IMR-90 (cell line): Measurements from ENCODE around the gene COQ2. TPM values are rescaled to one million over a fixed set of nuclear protein-coding genes. Genes with fewer than 3 reads are reported as not detected.

Source experiments
- ATAC-seq: fragments of 200-7000 bp; cut with Tn5 transposase; 2 replicates; pipeline ENCODE4 v1.9.1; 2020; ENCODE audit warnings: low read depth, mild to moderate bottlenecking, moderate library complexity
- BruUV-seq: library from RNA; stranded (reverse); fragments of 400-500 nt; replicated peaks from 2 replicates; lab custom pipeline; 2021; lab: Mats Ljungman, UMichigan
- CTCF ChIA-PET: fragments of 300-600 bp; formaldehyde crosslinking; extraction: SDS; loops from one replicate; lab custom pipeline; 2021; ENCODE audit warnings: antibody characterized with exemption; lab: Yijun Ruan, JAX
- POLR2A ChIA-PET: fragments of 300-600 bp; sonication (Branson Sonifier 250); formaldehyde crosslinking; loops from one replicate; lab custom pipeline; 2022; ENCODE audit warnings: antibody characterized with exemption; ENCODE audit not compliant: unreplicated experiment; lab: Charles Lee
- DNase-seq: peaks from one replicate; pipeline ENCODE4 v3.0.0; 2013
- H2AFZ ChIP-seq: replicated peaks from 2 replicates; pipeline ENCODE3; 2013; ENCODE audit warnings: low read length, mild to moderate bottlenecking; ENCODE audit not compliant: poor library complexity
- H2AK5ac ChIP-seq: 2 replicates; pipeline ENCODE4 v1.6.1; 2013; ENCODE audit warnings: low read depth, low read length, inconsistent platforms
- H2AK9ac ChIP-seq: replicated peaks from 2 replicates; pipeline ENCODE3; 2013; ENCODE audit warnings: mild to moderate bottlenecking, low read depth, low read length, moderate library complexity; ENCODE audit not compliant: poor library complexity
- H2BK120ac ChIP-seq: 2 replicates; pipeline ENCODE4 v1.6.1; 2013; ENCODE audit warnings: low read depth, low read length, inconsistent platforms
- H2BK15ac ChIP-seq: 3 replicates; pipeline ENCODE4 v1.6.1; 2013; ENCODE audit warnings: low read depth, low read length, inconsistent platforms
- H2BK20ac ChIP-seq: 2 replicates; pipeline ENCODE4 v1.6.1; 2013; ENCODE audit warnings: low read depth, mild to moderate bottlenecking, inconsistent platforms, low read length, moderate library complexity
- H2BK5ac ChIP-seq: 2 replicates; pipeline ENCODE4 v1.6.1; 2013; ENCODE audit warnings: mild to moderate bottlenecking, low read depth, low read length, inconsistent platforms; ENCODE audit not compliant: poor library complexity, severe bottlenecking
- H3K14ac ChIP-seq: replicated peaks from 2 replicates; pipeline ENCODE4 v1.6.1; 2013; ENCODE audit warnings: low read depth, low read length, inconsistent platforms
- H3K18ac ChIP-seq: 2 replicates; pipeline ENCODE4 v1.6.1; 2013; ENCODE audit warnings: low read depth, low read length, control low read depth
- H3K23ac ChIP-seq: 2 replicates; pipeline ENCODE4 v1.6.1; 2013; ENCODE audit warnings: low read depth, low read length, inconsistent platforms
- H3K27ac ChIP-seq: 2 replicates; pipeline ENCODE4 v1.5.1; 2013; ENCODE audit warnings: mild to moderate bottlenecking, control low read depth, low read length; ENCODE audit not compliant: insufficient read depth
- H3K27me3 ChIP-seq: 2 replicates; pipeline ENCODE4 v1.6.1; 2013; ENCODE audit warnings: low read length; ENCODE audit not compliant: control insufficient read depth, insufficient read depth
- H3K36me3 ChIP-seq: 2 replicates; pipeline ENCODE4 v1.6.1; 2013; ENCODE audit warnings: low read length, mixed read lengths; ENCODE audit not compliant: control insufficient read depth, insufficient read depth
- H3K4ac ChIP-seq: 2 replicates; pipeline ENCODE4 v1.6.1; 2013; ENCODE audit warnings: low read depth, low read length, inconsistent platforms
- H3K4me1 ChIP-seq: 2 replicates; pipeline ENCODE4 v1.6.1; 2013; ENCODE audit warnings: low read length, mixed read lengths; ENCODE audit not compliant: control insufficient read depth, insufficient read depth
- H3K4me2 ChIP-seq: 2 replicates; pipeline ENCODE4 v1.6.1; 2013; ENCODE audit warnings: low read depth, mild to moderate bottlenecking, control low read depth, low read length, moderate library complexity
- H3K4me3 ChIP-seq: 2 replicates; pipeline ENCODE4 v1.5.1; 2013; ENCODE audit warnings: low read depth, mild to moderate bottlenecking, control low read depth, low read length, moderate library complexity; ENCODE audit not compliant: insufficient read depth
- H3K56ac ChIP-seq: 2 replicates; pipeline ENCODE4 v1.6.1; 2013; ENCODE audit warnings: low read length, inconsistent platforms; ENCODE audit not compliant: insufficient read depth; ENCODE audit errors: extremely low read depth
- H3K79me1 ChIP-seq, 2 experiments: 2 replicates each; pipeline ENCODE4 v1.6.1; 2013; ENCODE audit warnings: low read length in 2 of 2, inconsistent platforms in 1 of 2, low read depth in 1 of 2
- H3K9ac ChIP-seq: 2 replicates; pipeline ENCODE4 v1.6.1; 2013; ENCODE audit warnings: low read depth, low read length, control low read depth
- H3K9me1 ChIP-seq: 2 replicates; pipeline ENCODE4 v1.6.1; 2013; ENCODE audit warnings: low read length, inconsistent platforms; ENCODE audit not compliant: insufficient read depth
- H3K9me3 ChIP-seq: 2 replicates; pipeline ENCODE4 v1.6.1; 2013; ENCODE audit warnings: low read length; ENCODE audit not compliant: control insufficient read depth, insufficient read depth
- H4K20me1 ChIP-seq: 2 replicates; pipeline ENCODE4 v1.6.1; 2013; ENCODE audit warnings: low read length, inconsistent platforms; ENCODE audit not compliant: insufficient read depth
- H4K5ac ChIP-seq: 2 replicates; pipeline ENCODE4 v1.6.1; 2013; ENCODE audit warnings: mild to moderate bottlenecking, low read depth, low read length, control low read depth
- H4K8ac ChIP-seq, 2 experiments: 2 replicates each; pipeline ENCODE4 v1.6.1; 2013; ENCODE audit warnings: low read depth in 2 of 2, low read length in 2 of 2, control low read depth in 1 of 2, inconsistent platforms in 1 of 2
- H4K91ac ChIP-seq: 2 replicates; pipeline ENCODE4 v1.6.1; 2013; ENCODE audit warnings: low read depth, low read length, inconsistent platforms; ENCODE audit not compliant: insufficient read depth
- BHLHE40 ChIP-seq: fragments of 150-350 bp; IDR thresholded peaks from 2 replicates; pipeline ENCODE4 v1.6.1; 2016; ENCODE audit warnings: mild to moderate bottlenecking, low read depth, low read length
- CEBPB ChIP-seq: IDR thresholded peaks from 2 replicates; pipeline ENCODE4 v1.6.1; 2012; ENCODE audit warnings: low read depth, low read length, improper control_type of control experiment
- CHD1 ChIP-seq: IDR thresholded peaks from 2 replicates; pipeline ENCODE4 v1.6.1; 2012; ENCODE audit warnings: low read depth, low read length, improper control_type of control experiment
- FOS ChIP-seq: fragments of 150-350 bp; IDR thresholded peaks from 2 replicates; pipeline ENCODE4 v1.6.1; 2016; ENCODE audit warnings: low read depth, low read length
- MAFK ChIP-seq: IDR thresholded peaks from 2 replicates; pipeline ENCODE4 v1.6.1; 2012; ENCODE audit warnings: low read depth, low read length, improper control_type of control experiment
- NFE2L2 ChIP-seq: fragments of 150-350 bp; IDR thresholded peaks from 2 replicates; pipeline ENCODE4 v1.6.1; 2016; ENCODE audit warnings: low read depth, mild to moderate bottlenecking, low read length
- POLR2A ChIP-seq: IDR thresholded peaks from 2 replicates; pipeline ENCODE4 v1.6.1; 2012; ENCODE audit warnings: mild to moderate bottlenecking, low read depth, low read length
- RAD21 ChIP-seq: IDR thresholded peaks from 2 replicates; pipeline ENCODE4 v1.6.1; 2012; ENCODE audit warnings: low read length, improper control_type of control experiment
- RFX5 ChIP-seq: IDR thresholded peaks from 2 replicates; pipeline ENCODE4 v1.8.0; 2012; ENCODE audit warnings: low read depth, mild to moderate bottlenecking, low read length, moderate library complexity
- SMC3 ChIP-seq: fragments of 150-350 bp; IDR thresholded peaks from 2 replicates; pipeline ENCODE4 v1.6.1; 2016; ENCODE audit warnings: low read depth, mild to moderate bottlenecking, antibody characterized with exemption, low read length, moderate library complexity
- WGBS, 2 experiments: methylation state at CpG; one replicate each; pipeline versions ENCODE4 v1.1.5 to v1.1.7; 2013; ENCODE audit warnings: missing lambda C conversion rate in 2 of 2; ENCODE audit not compliant: insufficient read length in 1 of 2; ENCODE audit errors: extremely low coverage in 2 of 2; 5-methylcytosine and 5-hydroxymethylcytosine counted together
- dilution Hi-C: fragments of 300-500 bp; cut with HindIII; formaldehyde crosslinking; loops from one replicate; pipeline ENCODE4 v1.14.3; 2018; ENCODE audit warnings: low sequenced_read_pairs; ENCODE audit not compliant: unreplicated experiment
- in situ Hi-C: fragments of 300-500 bp; cut with MboI; formaldehyde crosslinking; loops from 3 replicates; pipeline ENCODE4 v1.14.3; 2019; ENCODE audit warnings: low sequenced_read_pairs, inconsistent platforms, mixed read lengths
- intact Hi-C: fragments of 100-400 bp; cut with micrococcal nuclease; formaldehyde crosslinking; loops from 2 replicates; pipeline ENCODE4 v1.10.0; 2022
- polyA plus RNA-seq, 3 experiments: library from polyadenylated mRNA; depleted of rRNA; stranded (reverse); fragments of >200 nt; gene quantifications; 2 replicates each; pipeline ENCODE4 v1.2.3, GENCODE V29; 2012; ENCODE audit warnings: low replicate concordance in 1 of 3
- total RNA-seq: library from RNA; depleted of rRNA; stranded (reverse); fragments of >200 nt; gene quantifications from 2 replicates; pipeline ENCODE4 v1.2.3, GENCODE V29; 2012
- TF ChIP-seq, protein P1 (sequence below): fragments of 150-350 bp; IDR thresholded peaks from 2 replicates; pipeline ENCODE4 v1.6.1; 2016; ENCODE audit warnings: low read depth, mild to moderate bottlenecking, low read length, moderate library complexity, borderline replicate concordance
- TF ChIP-seq, protein P2 (sequence below): fragments of 150-350 bp; IDR thresholded peaks from 2 replicates; pipeline ENCODE4 v1.6.1; 2017; ENCODE audit warnings: mild to moderate bottlenecking, antibody characterized with exemption, low read length, low read depth

COQ2 gene
- total and polyA plus RNA-seq, 2 of the 4 experiments (the other 2 are of a cell fraction) = 7.3 to 7.4 TPM

DNA sequence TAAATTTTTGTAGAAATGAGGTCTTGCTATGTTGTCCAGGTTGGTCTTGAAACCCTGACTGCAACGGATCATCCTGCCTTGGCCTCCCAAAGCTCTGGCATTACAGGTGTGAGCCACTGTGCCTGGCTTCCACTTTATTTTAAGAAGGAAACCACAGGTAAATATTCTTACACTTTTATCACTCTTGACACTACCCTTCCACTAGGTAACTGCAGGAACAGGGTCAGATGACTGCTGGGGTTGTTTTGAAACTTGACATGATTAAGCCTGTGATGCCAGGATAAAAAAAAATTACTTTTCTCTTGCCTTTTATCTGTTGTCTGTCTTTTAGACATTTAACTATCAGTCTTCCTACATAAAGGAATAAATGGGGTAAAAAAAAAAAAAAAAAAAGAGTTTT lies 43.5 kb downstream of the COQ2 start:
- Histone ChIP-seq H3K18ac (no peak overlapping the region), H2AK9ac (no peak overlapping the region), H3K4ac (no peak overlapping the region), H3K9ac (no peak overlapping the region), H4K91ac (no peak overlapping the region), H4K5ac (no peak overlapping the region), H3K36me3 (no peaks in the 10 kb centered on the region), H2BK120ac (no peak overlapping the region), H3K4me3 (no peak overlapping the region), H3K4me1 (no peaks in the 10 kb centered on the region), H2BK5ac (no peak overlapping the region), H2BK15ac (no peak overlapping the region), H3K9me1 (no peaks in the 10 kb centered on the region; the same call in 1 of the 2 replicates), H4K20me1 (no peaks in the 10 kb centered on the region), H4K8ac (no peak overlapping the region), H3K79me1 (no peaks in the 10 kb centered on the region), H3K14ac (no peak overlapping the region), H2BK20ac (no peak overlapping the region), H3K56ac (no peak overlapping the region), H3K23ac (no peak overlapping the region), H3K27ac (no peak overlapping the region), H3K9me3 (no peaks in the 10 kb centered on the region), H2AK5ac (no peak overlapping the region), H2AFZ (no peak overlapping the region), H3K27me3 (no peaks in the 10 kb centered on the region), H3K4me2 (no peak overlapping the region)
- DNase-seq (no peak), ATAC-seq (no peak)
- CTCF ChIA-PET = no interaction called here
- dilution Hi-C loops (no loop called here), in situ Hi-C loops (no loop called here), intact Hi-C loops (no loop called here)
- no peak for TF ChIP-seq MAFK
- no peak for TF ChIP-seq NFE2L2
- TF ChIP-seq, protein P1, sequence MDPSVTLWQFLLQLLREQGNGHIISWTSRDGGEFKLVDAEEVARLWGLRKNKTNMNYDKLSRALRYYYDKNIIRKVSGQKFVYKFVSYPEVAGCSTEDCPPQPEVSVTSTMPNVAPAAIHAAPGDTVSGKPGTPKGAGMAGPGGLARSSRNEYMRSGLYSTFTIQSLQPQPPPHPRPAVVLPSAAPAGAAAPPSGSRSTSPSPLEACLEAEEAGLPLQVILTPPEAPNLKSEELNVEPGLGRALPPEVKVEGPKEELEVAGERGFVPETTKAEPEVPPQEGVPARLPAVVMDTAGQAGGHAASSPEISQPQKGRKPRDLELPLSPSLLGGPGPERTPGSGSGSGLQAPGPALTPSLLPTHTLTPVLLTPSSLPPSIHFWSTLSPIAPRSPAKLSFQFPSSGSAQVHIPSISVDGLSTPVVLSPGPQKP = no peak
- TF ChIP-seq FOS = no peak
- TF ChIP-seq RFX5 = no peak
- no peak for TF ChIP-seq RAD21
- TF ChIP-seq BHLHE40 = no peak
- TF ChIP-seq, protein P2, sequence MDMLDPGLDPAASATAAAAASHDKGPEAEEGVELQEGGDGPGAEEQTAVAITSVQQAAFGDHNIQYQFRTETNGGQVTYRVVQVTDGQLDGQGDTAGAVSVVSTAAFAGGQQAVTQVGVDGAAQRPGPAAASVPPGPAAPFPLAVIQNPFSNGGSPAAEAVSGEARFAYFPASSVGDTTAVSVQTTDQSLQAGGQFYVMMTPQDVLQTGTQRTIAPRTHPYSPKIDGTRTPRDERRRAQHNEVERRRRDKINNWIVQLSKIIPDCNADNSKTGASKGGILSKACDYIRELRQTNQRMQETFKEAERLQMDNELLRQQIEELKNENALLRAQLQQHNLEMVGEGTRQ = no peak
- no peak for TF ChIP-seq CHD1
- TF ChIP-seq CEBPB = no peak
- no peak for TF ChIP-seq SMC3
- TF ChIP-seq POLR2A = no peak
- POLR2A ChIA-PET = no interaction called here
- no TSS peak for BruUV-seq
- WGBS, 2 experiments = 100% methylated on average over 1 of the region's 1 CpG; no CpG with 5 or more reads in 1 of the 2 experiments
